K562 (cell line): ENCODE measurements around the gene PHPT1. TPM values are rescaled to one million over a fixed set of nuclear protein-coding genes. Genes with fewer than 3 reads are reported as not detected.

Experiments used
- ARNT ChIP-seq, 2 experiments: fragments of 450-650 bp; IDR thresholded peaks; 2 replicates each; pipeline ENCODE4 v1.6.1; 2016; ENCODE audit warnings: mild to moderate bottlenecking in 1 of 2
- ZNF699 ChIP-seq: fragments of 250-450 bp; sonication (Bioruptor Pico); IDR thresholded peaks from 2 replicates; pipeline ENCODE4 v1.8.0; 2021; ENCODE audit warnings: mild to moderate bottlenecking, moderate library complexity; ENCODE audit not compliant: insufficient replicate concordance
- polyA plus RNA-seq, 8 experiments: library from polyadenylated mRNA; depleted of rRNA in 4 of 8; stranded (reverse) in 5 of 8; unstranded in 3 of 8; fragments of >200 nt; fragmentation: Nextera tagmentation in 2 of 8; fragmentation: Illumina TruSeq in 1 of 8; extraction: Ambion mirVana in 2 of 8; extraction: Trizol in 1 of 8; gene quantifications; 2 replicates each; pipeline versions ENCODE4 v1.2.1 to v1.2.3, GENCODE V29; 2011 to 2014; ENCODE audit warnings: inconsistent platforms in 1 of 8, missing spikeins in 1 of 8
- total RNA-seq, 7 experiments: library from RNA; depleted of rRNA in 6 of 7; stranded (reverse); fragments of >200 nt in 6 of 7; fragmentation: Illumina TruSeq in 2 of 7; extraction: Trizol in 2 of 7; gene quantifications; 2 replicates each; pipeline versions ENCODE4 v1.2.1 to v1.2.3, GENCODE V29; 2011 to 2021; ENCODE audit warnings: low replicate concordance in 1 of 7
- TF ChIP-seq, protein P1 (sequence below), 2 experiments: fragments of 450-650 bp; IDR thresholded peaks; 2 replicates each; pipeline ENCODE4 v1.6.1; 2018; ENCODE audit warnings: mild to moderate bottlenecking in 2 of 2, low read depth in 1 of 2; ENCODE audit not compliant: partially characterized antibody in 2 of 2
- TF ChIP-seq, protein P2 (sequence below): fragments of 450-650 bp; IDR thresholded peaks from 2 replicates; pipeline ENCODE4 v1.6.1; 2018; ENCODE audit not compliant: partially characterized antibody

Gene PHPT1
- total and polyA plus RNA-seq, 9 of the 15 experiments (the other 6 are each of a cell fraction or from before 2014, with no cell fraction given): 20.9 to 166 (median 129) TPM

DNA sequence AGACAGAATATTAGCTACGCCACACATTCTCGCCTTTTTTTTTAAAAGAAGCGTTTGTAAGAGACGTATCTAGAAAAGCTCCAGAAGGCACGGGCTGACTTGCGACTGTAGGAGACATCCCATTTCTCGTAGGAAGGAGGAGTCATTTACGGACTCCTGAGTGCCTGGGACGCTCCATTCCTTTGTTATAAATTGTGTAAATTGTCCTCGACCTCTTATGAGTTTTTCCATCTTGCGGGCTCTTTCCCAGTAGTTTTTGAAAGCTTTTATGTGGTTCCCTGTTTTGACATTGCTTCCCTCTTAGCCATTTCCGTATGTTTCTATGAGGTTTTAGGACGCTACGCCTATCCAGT is 40.4 kb upstream of the PHPT1 start (continued):
- TF ChIP-seq, protein P1, sequence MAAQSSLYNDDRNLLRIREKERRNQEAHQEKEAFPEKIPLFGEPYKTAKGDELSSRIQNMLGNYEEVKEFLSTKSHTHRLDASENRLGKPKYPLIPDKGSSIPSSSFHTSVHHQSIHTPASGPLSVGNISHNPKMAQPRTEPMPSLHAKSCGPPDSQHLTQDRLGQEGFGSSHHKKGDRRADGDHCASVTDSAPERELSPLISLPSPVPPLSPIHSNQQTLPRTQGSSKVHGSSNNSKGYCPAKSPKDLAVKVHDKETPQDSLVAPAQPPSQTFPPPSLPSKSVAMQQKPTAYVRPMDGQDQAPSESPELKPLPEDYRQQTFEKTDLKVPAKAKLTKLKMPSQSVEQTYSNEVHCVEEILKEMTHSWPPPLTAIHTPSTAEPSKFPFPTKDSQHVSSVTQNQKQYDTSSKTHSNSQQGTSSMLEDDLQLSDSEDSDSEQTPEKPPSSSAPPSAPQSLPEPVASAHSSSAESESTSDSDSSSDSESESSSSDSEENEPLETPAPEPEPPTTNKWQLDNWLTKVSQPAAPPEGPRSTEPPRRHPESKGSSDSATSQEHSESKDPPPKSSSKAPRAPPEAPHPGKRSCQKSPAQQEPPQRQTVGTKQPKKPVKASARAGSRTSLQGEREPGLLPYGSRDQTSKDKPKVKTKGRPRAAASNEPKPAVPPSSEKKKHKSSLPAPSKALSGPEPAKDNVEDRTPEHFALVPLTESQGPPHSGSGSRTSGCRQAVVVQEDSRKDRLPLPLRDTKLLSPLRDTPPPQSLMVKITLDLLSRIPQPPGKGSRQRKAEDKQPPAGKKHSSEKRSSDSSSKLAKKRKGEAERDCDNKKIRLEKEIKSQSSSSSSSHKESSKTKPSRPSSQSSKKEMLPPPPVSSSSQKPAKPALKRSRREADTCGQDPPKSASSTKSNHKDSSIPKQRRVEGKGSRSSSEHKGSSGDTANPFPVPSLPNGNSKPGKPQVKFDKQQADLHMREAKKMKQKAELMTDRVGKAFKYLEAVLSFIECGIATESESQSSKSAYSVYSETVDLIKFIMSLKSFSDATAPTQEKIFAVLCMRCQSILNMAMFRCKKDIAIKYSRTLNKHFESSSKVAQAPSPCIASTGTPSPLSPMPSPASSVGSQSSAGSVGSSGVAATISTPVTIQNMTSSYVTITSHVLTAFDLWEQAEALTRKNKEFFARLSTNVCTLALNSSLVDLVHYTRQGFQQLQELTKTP (IDR thresholded peaks at IDR 0.05; ENCODE audit: low read depth in 1 of 2, partially characterized antibody in 2 of 2): peak in 1 of 2 experiments; percentile 22
- TF ChIP-seq ARNT (IDR thresholded peaks at IDR 0.05) (peak in 1 of 2 experiments; percentile 89; a peak in 2 of 4 replicates), ZNF699 (CRISPR knock-in tag) (peak; percentile 24)
- TF ChIP-seq, protein P2, sequence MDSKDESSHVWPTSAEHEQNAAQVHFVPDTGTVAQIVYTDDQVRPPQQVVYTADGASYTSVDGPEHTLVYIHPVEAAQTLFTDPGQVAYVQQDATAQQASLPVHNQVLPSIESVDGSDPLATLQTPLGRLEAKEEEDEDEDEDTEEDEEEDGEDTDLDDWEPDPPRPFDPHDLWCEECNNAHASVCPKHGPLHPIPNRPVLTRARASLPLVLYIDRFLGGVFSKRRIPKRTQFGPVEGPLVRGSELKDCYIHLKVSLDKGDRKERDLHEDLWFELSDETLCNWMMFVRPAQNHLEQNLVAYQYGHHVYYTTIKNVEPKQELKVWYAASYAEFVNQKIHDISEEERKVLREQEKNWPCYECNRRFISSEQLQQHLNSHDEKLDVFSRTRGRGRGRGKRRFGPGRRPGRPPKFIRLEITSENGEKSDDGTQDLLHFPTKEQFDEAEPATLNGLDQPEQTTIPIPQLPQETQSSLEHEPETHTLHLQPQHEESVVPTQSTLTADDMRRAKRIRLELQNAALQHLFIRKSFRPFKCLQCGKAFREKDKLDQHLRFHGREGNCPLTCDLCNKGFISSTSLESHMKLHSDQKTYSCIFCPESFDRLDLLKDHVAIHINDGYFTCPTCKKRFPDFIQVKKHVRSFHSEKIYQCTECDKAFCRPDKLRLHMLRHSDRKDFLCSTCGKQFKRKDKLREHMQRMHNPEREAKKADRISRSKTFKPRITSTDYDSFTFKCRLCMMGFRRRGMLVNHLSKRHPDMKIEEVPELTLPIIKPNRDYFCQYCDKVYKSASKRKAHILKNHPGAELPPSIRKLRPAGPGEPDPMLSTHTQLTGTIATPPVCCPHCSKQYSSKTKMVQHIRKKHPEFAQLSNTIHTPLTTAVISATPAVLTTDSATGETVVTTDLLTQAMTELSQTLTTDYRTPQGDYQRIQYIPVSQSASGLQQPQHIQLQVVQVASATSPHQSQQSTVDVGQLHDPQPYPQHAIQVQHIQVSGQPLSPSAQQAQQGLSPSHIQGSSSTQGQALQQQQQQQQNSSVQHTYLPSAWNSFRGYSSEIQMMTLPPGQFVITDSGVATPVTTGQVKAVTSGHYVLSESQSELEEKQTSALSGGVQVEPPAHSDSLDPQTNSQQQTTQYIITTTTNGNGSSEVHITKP: peak; percentile 92
- TF ChIP-seq, all 486 proteins: peak for 5
